GM23338 (cell line): ENCODE data around the gene SCAMP1. TPM values are rescaled to one million over a fixed set of nuclear protein-coding genes. Genes with fewer than 3 reads are reported as not detected.

Experiments
- ATAC-seq: fragments of 200-7000 bp; cut with Tn5 transposase; 3 replicates; pipeline ENCODE4 v1.9.1; 2020
- DNase-seq: peaks from one replicate; pipeline ENCODE4 v3.0.0-alpha.2; 2015; ENCODE audit warnings: low spot score
- H2AFZ ChIP-seq: fragments of 200-600 bp; sonication (generic); 2 replicates; pipeline ENCODE4 v1.8.0; 2016; ENCODE audit warnings: antibody characterized with exemption, mild to moderate bottlenecking, moderate library complexity
- H3F3A ChIP-seq: fragments of 200-600 bp; sonication (generic); replicated peaks from 2 replicates; pipeline ENCODE4 v1.8.0; 2017; ENCODE audit warnings: antibody characterized with exemption, mixed run types, low read depth
- H3K27ac ChIP-seq: fragments of 200-600 bp; sonication (generic); 2 replicates; pipeline ENCODE4 v1.6.1; 2016; ENCODE audit warnings: low read depth
- H3K27me3 ChIP-seq: fragments of 200-600 bp; sonication (generic); 2 replicates; pipeline ENCODE4 v1.8.0; 2016; ENCODE audit warnings: mild to moderate bottlenecking, mixed run types, moderate library complexity; ENCODE audit not compliant: insufficient read depth
- H3K36me3 ChIP-seq: fragments of 200-600 bp; sonication (generic); 2 replicates; pipeline ENCODE4 v1.8.0; 2016; ENCODE audit warnings: mild to moderate bottlenecking; ENCODE audit not compliant: insufficient read depth
- H3K4me1 ChIP-seq: fragments of 200-600 bp; sonication (generic); 2 replicates; pipeline ENCODE4 v1.8.0; 2016; ENCODE audit warnings: mild to moderate bottlenecking, moderate library complexity; ENCODE audit not compliant: insufficient read depth
- H3K4me2 ChIP-seq: fragments of 200-600 bp; sonication (generic); 2 replicates; pipeline ENCODE4 v1.7.1; 2017; ENCODE audit warnings: mixed run types
- H3K4me3 ChIP-seq: fragments of 200-600 bp; sonication (generic); 2 replicates; pipeline ENCODE4 v1.6.1; 2016; ENCODE audit warnings: mixed run types
- H3K79me2 ChIP-seq: fragments of 200-600 bp; sonication (generic); replicated peaks from 2 replicates; pipeline ENCODE4 v1.8.0; 2017; ENCODE audit warnings: mild to moderate bottlenecking; ENCODE audit not compliant: insufficient read depth
- H3K9me2 ChIP-seq: fragments of 200-600 bp; sonication (generic); 2 replicates; pipeline ENCODE4 v1.8.0; 2017; ENCODE audit not compliant: insufficient read depth
- H4K20me1 ChIP-seq: fragments of 200-600 bp; sonication (generic); replicated peaks from 2 replicates; pipeline ENCODE4 v1.8.0; 2017; ENCODE audit warnings: mild to moderate bottlenecking; ENCODE audit not compliant: insufficient read depth
- H3K27ac Mint-ChIP-seq: 2 replicates; pipeline ENCODE4 v1.8.0; 2020; ENCODE audit warnings: inconsistent platforms, mild to moderate bottlenecking, moderate library complexity, mixed read lengths
- H3K27me3 Mint-ChIP-seq: 3 replicates; pipeline ENCODE4 v1.8.0; 2022; ENCODE audit warnings: low read depth, mild to moderate bottlenecking, moderate library complexity, mixed read lengths, inconsistent platforms; ENCODE audit not compliant: insufficient read depth, poor library complexity
- H3K36me3 Mint-ChIP-seq: 3 replicates; pipeline ENCODE4 v1.8.0; 2021; ENCODE audit warnings: low read depth, mild to moderate bottlenecking, inconsistent platforms, moderate library complexity, mixed read lengths
- H3K4me1 Mint-ChIP-seq: 3 replicates; pipeline ENCODE4 v1.8.0; 2020; ENCODE audit warnings: mild to moderate bottlenecking, inconsistent platforms, mixed read lengths
- H3K4me3 Mint-ChIP-seq: 3 replicates; pipeline ENCODE4 v1.8.0; 2021; ENCODE audit warnings: moderate library complexity, mild to moderate bottlenecking, inconsistent platforms, mixed read lengths
- H3K9me3 Mint-ChIP-seq: 3 replicates; pipeline ENCODE4 v1.8.0; 2020; ENCODE audit warnings: moderate library complexity, mild to moderate bottlenecking, inconsistent platforms, mixed read lengths
- CREB1 ChIP-seq: fragments of 250-450 bp; sonication (Bioruptor Pico); IDR thresholded peaks from 2 replicates; pipeline ENCODE4 v1.5.0; 2020; ENCODE audit warnings: low read depth, mild to moderate bottlenecking, moderate library complexity
- EZH2 ChIP-seq: fragments of 200-600 bp; sonication (generic); IDR thresholded peaks from one replicate; pipeline ENCODE4 v1.8.0; 2017; ENCODE audit warnings: antibody characterized with exemption, mild to moderate bottlenecking, low read depth; ENCODE audit not compliant: unreplicated experiment
- EZH2phosphoT487 ChIP-seq: fragments of 200-600 bp; sonication (generic); IDR thresholded peaks from one replicate; pipeline ENCODE4 v1.8.1; 2018; ENCODE audit warnings: antibody characterized with exemption; ENCODE audit not compliant: unreplicated experiment
- JUNB ChIP-seq: IDR thresholded peaks from one replicate; pipeline ENCODE4 v1.6.1; 2016; ENCODE audit warnings: antibody characterized with exemption; ENCODE audit not compliant: unreplicated experiment
- NANOG ChIP-seq: IDR thresholded peaks from 2 replicates; pipeline ENCODE4 v1.6.1; 2016; ENCODE audit warnings: antibody characterized with exemption, borderline replicate concordance
- POLR2AphosphoS5 ChIP-seq: IDR thresholded peaks from 2 replicates; pipeline ENCODE4 v1.6.1; 2016; ENCODE audit warnings: antibody characterized with exemption, low read depth
- STAT1 ChIP-seq: IDR thresholded peaks from one replicate; pipeline ENCODE4 v1.6.1; 2016; ENCODE audit warnings: antibody characterized with exemption; ENCODE audit not compliant: unreplicated experiment
- ZNF114 ChIP-seq: fragments of 250-450 bp; sonication (Bioruptor Pico); IDR thresholded peaks from 2 replicates; pipeline ENCODE4 v1.5.0; 2020; ENCODE audit warnings: mild to moderate bottlenecking, moderate library complexity
- ZNF331 ChIP-seq: fragments of 250-450 bp; sonication (Bioruptor Pico); IDR thresholded peaks from 2 replicates; pipeline ENCODE4 v1.5.0; 2020; ENCODE audit warnings: low read depth, mild to moderate bottlenecking, moderate library complexity
- polyA plus RNA-seq: library from polyadenylated mRNA; unstranded; fragments of >200 nt; fragmentation: Nextera tagmentation; extraction: Ambion mirVana; gene quantifications from 2 replicates; pipeline ENCODE4 v1.2.1, GENCODE V29; 2016
- total RNA-seq: library from RNA; depleted of rRNA; stranded (reverse); fragments of >200 nt; shearing (Covaris generic); gene quantifications from 2 replicates; pipeline ENCODE4 v1.2.3, GENCODE V29; 2014
- TF ChIP-seq, protein P1 (sequence below): IDR thresholded peaks from one replicate; pipeline ENCODE4 v1.6.1; 2018; ENCODE audit warnings: antibody characterized with exemption; ENCODE audit not compliant: unreplicated experiment
- TF ChIP-seq, protein P2 (sequence below): fragments of 250-450 bp; sonication (Bioruptor Pico); IDR thresholded peaks from 2 replicates; pipeline ENCODE4 v1.5.0; 2020; ENCODE audit warnings: mild to moderate bottlenecking, moderate library complexity
- TF ChIP-seq, protein P3 (sequence below): IDR thresholded peaks from 2 replicates; pipeline ENCODE4 v1.6.1; 2016; ENCODE audit warnings: antibody characterized with exemption

SCAMP1 gene
- total and polyA plus RNA-seq, 2 experiments from 2014 or later = 26.8 to 53.9 TPM

DNA sequence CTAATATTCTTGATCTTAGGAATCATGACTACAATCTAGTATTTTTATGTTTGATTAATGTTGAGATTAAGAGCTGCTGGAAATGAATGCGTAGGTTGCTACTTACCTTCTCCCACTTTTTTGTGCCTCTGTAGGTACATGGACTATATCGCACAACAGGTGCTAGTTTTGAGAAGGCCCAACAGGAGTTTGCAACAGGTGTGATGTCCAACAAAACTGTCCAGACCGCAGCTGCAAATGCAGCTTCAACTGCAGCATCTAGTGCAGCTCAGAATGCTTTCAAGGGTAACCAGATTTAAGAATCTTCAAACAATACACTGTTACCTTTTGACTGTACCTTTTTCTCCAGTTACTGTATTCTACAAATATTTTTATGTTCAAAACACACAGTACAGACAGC is 115.0 kb downstream of the SCAMP1 start:
- DNase-seq = no peak
- TF ChIP-seq JUNB = no peak
- no peaks in the 10 kb centered on the region for H3K4me1 Mint-ChIP-seq

DNA sequence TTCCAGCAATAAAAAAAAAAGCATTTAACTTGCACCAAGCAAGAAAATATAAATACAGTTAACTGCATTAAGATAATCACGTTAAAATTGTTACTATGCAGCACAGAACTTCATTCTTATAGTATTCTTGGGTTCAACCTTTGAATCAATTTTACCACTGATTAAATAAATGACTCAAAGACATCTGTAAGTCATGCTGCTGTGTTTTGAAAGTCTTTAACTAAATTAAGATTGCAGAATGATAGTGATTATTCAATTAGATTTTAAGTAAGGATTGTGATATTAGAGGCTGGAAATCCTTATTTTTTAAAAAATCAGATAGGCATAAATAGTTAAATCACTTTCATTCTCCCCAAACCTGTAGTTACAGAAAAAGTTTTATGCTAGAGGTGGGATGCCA is 116.4 kb downstream of the SCAMP1 start:
- H3K27me3 Mint-ChIP-seq = no peaks in the 10 kb centered on the region
- H3K4me2 ChIP-seq = no peak overlapping the region
- DNase-seq (no peak), ATAC-seq (no peak)
- no peak overlapping the region for H3K27ac Mint-ChIP-seq
- H3K27me3 ChIP-seq = no peaks in the 10 kb centered on the region
- H3K36me3 ChIP-seq = no peaks in the 10 kb centered on the region
- H3K4me3 ChIP-seq = no peak overlapping the region
- no peak overlapping the region for H3K4me3 Mint-ChIP-seq
- H3K9me2 ChIP-seq = no peaks in the 10 kb centered on the region
- H3K36me3 Mint-ChIP-seq = peaks cover 2% of the 10 kb centered on the region; the same call in 1 of the 3 replicates
- no peak overlapping the region for H3K27ac ChIP-seq
- H3F3A ChIP-seq = no peaks in the 10 kb centered on the region
- H3K4me1 Mint-ChIP-seq = no peaks in the 10 kb centered on the region
- no peaks in the 10 kb centered on the region for H3K9me3 Mint-ChIP-seq
- H3K79me2 ChIP-seq = no peaks in the 10 kb centered on the region
- H2AFZ ChIP-seq = no peak overlapping the region
- no peaks in the 10 kb centered on the region for H3K4me1 ChIP-seq
- H4K20me1 ChIP-seq = no peaks in the 10 kb centered on the region
- TF ChIP-seq NANOG = no peak
- no peak for TF ChIP-seq CREB1 (CRISPR knock-in tag)
- no peak for TF ChIP-seq EZH2phosphoT487
- no peak for TF ChIP-seq ZNF331 (CRISPR knock-in tag)
- no peak for TF ChIP-seq EZH2
- no peak for TF ChIP-seq STAT1
- TF ChIP-seq, protein P1, sequence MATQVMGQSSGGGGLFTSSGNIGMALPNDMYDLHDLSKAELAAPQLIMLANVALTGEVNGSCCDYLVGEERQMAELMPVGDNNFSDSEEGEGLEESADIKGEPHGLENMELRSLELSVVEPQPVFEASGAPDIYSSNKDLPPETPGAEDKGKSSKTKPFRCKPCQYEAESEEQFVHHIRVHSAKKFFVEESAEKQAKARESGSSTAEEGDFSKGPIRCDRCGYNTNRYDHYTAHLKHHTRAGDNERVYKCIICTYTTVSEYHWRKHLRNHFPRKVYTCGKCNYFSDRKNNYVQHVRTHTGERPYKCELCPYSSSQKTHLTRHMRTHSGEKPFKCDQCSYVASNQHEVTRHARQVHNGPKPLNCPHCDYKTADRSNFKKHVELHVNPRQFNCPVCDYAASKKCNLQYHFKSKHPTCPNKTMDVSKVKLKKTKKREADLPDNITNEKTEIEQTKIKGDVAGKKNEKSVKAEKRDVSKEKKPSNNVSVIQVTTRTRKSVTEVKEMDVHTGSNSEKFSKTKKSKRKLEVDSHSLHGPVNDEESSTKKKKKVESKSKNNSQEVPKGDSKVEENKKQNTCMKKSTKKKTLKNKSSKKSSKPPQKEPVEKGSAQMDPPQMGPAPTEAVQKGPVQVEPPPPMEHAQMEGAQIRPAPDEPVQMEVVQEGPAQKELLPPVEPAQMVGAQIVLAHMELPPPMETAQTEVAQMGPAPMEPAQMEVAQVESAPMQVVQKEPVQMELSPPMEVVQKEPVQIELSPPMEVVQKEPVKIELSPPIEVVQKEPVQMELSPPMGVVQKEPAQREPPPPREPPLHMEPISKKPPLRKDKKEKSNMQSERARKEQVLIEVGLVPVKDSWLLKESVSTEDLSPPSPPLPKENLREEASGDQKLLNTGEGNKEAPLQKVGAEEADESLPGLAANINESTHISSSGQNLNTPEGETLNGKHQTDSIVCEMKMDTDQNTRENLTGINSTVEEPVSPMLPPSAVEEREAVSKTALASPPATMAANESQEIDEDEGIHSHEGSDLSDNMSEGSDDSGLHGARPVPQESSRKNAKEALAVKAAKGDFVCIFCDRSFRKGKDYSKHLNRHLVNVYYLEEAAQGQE = no peak
- TF ChIP-seq ZNF114 = no peak
- no peak for TF ChIP-seq POLR2AphosphoS5
- TF ChIP-seq, protein P2, sequence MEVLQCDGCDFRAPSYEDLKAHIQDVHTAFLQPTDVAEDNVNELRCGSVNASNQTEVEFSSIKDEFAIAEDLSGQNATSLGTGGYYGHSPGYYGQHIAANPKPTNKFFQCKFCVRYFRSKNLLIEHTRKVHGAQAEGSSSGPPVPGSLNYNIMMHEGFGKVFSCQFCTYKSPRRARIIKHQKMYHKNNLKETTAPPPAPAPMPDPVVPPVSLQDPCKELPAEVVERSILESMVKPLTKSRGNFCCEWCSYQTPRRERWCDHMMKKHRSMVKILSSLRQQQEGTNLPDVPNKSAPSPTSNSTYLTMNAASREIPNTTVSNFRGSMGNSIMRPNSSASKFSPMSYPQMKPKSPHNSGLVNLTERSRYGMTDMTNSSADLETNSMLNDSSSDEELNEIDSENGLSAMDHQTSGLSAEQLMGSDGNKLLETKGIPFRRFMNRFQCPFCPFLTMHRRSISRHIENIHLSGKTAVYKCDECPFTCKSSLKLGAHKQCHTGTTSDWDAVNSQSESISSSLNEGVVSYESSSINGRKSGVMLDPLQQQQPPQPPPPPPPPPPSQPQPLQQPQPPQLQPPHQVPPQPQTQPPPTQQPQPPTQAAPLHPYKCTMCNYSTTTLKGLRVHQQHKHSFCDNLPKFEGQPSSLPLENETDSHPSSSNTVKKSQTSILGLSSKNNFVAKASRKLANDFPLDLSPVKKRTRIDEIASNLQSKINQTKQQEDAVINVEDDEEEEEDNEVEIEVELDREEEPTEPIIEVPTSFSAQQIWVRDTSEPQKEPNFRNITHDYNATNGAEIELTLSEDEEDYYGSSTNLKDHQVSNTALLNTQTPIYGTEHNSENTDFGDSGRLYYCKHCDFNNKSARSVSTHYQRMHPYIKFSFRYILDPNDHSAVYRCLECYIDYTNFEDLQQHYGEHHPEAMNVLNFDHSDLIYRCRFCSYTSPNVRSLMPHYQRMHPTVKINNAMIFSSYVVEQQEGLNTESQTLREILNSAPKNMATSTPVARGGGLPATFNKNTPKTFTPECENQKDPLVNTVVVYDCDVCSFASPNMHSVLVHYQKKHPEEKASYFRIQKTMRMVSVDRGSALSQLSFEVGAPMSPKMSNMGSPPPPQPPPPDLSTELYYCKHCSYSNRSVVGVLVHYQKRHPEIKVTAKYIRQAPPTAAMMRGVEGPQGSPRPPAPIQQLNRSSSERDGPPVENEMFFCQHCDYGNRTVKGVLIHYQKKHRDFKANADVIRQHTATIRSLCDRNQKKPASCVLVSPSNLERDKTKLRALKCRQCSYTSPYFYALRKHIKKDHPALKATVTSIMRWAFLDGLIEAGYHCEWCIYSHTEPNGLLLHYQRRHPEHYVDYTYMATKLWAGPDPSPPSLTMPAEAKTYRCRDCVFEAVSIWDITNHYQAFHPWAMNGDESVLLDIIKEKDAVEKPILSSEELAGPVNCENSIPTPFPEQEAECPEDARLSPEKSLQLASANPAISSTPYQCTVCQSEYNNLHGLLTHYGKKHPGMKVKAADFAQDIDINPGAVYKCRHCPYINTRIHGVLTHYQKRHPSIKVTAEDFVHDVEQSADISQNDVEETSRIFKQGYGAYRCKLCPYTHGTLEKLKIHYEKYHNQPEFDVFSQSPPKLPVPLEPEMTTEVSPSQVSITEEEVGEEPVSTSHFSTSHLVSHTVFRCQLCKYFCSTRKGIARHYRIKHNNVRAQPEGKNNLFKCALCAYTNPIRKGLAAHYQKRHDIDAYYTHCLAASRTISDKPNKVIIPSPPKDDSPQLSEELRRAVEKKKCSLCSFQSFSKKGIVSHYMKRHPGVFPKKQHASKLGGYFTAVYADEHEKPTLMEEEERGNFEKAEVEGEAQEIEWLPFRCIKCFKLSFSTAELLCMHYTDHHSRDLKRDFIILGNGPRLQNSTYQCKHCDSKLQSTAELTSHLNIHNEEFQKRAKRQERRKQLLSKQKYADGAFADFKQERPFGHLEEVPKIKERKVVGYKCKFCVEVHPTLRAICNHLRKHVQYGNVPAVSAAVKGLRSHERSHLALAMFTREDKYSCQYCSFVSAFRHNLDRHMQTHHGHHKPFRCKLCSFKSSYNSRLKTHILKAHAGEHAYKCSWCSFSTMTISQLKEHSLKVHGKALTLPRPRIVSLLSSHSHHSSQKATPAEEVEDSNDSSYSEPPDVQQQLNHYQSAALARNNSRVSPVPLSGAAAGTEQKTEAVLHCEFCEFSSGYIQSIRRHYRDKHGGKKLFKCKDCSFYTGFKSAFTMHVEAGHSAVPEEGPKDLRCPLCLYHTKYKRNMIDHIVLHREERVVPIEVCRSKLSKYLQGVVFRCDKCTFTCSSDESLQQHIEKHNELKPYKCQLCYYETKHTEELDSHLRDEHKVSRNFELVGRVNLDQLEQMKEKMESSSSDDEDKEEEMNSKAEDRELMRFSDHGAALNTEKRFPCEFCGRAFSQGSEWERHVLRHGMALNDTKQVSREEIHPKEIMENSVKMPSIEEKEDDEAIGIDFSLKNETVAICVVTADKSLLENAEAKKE = no peak
- TF ChIP-seq, protein P3, sequence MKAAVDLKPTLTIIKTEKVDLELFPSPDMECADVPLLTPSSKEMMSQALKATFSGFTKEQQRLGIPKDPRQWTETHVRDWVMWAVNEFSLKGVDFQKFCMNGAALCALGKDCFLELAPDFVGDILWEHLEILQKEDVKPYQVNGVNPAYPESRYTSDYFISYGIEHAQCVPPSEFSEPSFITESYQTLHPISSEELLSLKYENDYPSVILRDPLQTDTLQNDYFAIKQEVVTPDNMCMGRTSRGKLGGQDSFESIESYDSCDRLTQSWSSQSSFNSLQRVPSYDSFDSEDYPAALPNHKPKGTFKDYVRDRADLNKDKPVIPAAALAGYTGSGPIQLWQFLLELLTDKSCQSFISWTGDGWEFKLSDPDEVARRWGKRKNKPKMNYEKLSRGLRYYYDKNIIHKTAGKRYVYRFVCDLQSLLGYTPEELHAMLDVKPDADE = no peak

More for the DNA sequence above, 115.0 kb downstream of the SCAMP1 start:
- no peak overlapping the region for H3K4me2 ChIP-seq
- Mint-ChIP-seq H3K36me3 (peaks cover 2% of the 10 kb centered on the region; the same call in 1 of the 3 replicates), H3K9me3 (no peaks in the 10 kb centered on the region), H3K27ac (no peak overlapping the region), H3K4me3 (no peak overlapping the region), H3K27me3 (no peaks in the 10 kb centered on the region)
- no peak for ATAC-seq
- no peaks in the 10 kb centered on the region for H3K36me3 ChIP-seq
- H2AFZ ChIP-seq = no peak overlapping the region
- no peak overlapping the region for H3K27ac ChIP-seq
- no peak overlapping the region for H3K4me3 ChIP-seq
- H3F3A ChIP-seq = no peaks in the 10 kb centered on the region
- no peaks in the 10 kb centered on the region for H3K79me2 ChIP-seq
- H3K4me1 ChIP-seq = no peaks in the 10 kb centered on the region
- H3K9me2 ChIP-seq = no peaks in the 10 kb centered on the region
- no peaks in the 10 kb centered on the region for H4K20me1 ChIP-seq
- H3K27me3 ChIP-seq = no peaks in the 10 kb centered on the region
